LNCAP (cell line): Measurements from ENCODE around the gene RSU1.

Source experiments
- TF ChIP-seq, protein P1 (sequence below): fragments of 450-650 bp; IDR thresholded peaks from 2 replicates; pipeline ENCODE4 v1.5.1; 2017; ENCODE audit warnings: mild to moderate bottlenecking

RSU1 gene

DNA sequence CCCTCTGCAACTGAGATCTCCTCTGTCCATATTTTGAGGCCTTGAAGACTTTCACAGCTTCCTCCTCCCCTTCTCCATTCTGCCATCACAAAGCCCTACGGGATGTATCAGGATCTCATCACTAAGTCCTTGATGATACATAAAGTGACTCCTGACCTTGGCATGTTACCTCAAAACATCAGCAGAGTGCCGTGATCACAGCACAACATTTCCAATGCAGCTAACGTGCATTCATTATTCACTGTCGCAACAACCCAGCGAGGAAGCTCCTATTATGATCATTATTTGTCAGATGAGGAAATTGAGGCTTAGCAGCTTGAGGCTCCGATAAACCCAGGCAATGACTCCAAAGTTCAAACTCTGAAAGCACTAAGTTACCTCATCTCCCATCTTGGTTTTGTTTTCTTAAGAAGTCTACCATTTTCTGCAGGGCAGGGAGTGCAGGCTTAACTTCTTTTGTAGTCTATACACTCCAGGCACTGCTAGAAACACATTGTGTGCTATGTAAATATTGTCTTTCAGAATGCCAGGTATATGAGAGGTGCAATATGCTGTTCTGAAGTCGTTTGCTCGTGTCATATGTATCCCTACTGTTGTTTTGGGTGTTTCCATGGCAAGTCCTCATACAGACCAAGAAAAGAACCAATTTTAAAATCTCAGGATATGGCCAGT, 215.0 kb downstream of the RSU1 start:
- TF ChIP-seq, protein P1, sequence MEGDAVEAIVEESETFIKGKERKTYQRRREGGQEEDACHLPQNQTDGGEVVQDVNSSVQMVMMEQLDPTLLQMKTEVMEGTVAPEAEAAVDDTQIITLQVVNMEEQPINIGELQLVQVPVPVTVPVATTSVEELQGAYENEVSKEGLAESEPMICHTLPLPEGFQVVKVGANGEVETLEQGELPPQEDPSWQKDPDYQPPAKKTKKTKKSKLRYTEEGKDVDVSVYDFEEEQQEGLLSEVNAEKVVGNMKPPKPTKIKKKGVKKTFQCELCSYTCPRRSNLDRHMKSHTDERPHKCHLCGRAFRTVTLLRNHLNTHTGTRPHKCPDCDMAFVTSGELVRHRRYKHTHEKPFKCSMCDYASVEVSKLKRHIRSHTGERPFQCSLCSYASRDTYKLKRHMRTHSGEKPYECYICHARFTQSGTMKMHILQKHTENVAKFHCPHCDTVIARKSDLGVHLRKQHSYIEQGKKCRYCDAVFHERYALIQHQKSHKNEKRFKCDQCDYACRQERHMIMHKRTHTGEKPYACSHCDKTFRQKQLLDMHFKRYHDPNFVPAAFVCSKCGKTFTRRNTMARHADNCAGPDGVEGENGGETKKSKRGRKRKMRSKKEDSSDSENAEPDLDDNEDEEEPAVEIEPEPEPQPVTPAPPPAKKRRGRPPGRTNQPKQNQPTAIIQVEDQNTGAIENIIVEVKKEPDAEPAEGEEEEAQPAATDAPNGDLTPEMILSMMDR: no peak

DNA sequence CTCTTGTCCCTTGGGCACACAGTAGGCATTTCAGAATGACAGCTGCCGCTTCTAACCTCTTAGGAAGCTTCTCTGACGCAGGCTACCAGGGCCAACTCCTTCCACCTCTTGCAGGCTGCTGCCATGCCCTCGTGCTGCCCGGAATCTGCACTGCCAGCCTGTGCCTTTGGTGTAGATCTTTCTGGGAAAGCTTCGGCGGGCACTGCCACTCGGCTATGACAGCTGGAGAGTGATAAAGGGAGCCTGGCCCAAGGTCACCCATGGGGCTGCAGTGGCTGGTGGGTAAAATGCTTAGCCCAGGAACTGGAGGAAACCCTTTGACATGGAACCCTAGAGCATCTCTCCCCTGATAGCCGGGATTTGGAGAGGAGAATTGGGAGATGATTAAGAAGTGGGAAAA, 217.6 kb downstream of the RSU1 start:
- TF ChIP-seq, protein P1: no peak

DNA sequence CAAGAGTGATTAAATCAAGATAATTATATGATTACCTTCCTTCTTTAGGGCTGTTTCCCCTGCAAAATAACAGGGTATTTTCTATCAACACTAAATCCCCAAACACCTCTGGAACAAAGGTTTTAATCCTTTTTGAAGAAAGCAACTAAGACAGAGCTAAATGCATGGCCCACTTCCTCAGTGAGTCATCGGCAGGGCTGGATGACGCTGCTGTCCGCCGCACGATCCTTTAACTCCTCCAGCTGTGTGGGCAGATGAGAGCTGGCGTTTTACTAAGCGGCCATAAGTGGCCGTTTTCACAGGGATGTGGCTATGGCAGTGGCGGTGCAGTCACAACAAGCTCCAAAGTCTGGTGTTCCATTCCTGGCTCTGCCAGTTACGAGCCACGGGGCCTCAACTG, 219.6 kb downstream of the RSU1 start:
- TF ChIP-seq, protein P1: no peak

DNA sequence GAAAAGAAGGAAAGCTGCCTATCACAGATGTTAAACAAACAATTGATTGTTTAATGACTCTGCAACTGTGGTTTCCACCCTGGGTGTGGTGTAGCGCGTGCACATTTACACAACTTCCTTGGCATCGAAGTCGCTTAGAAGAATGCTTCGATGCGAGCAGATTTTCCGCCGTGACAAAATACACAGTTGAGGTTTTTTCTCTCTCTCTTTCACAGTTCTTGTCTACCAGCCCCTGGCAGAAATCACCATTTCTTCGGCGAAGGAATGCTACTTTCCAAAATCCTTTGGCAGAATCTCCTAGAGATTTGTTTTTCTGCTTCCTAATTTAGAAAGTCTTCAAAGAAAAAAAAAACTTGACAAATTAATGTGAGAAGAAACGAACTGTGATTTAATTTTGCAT, 224.8 kb downstream of the RSU1 start:
- TF ChIP-seq, protein P1: no peak

DNA sequence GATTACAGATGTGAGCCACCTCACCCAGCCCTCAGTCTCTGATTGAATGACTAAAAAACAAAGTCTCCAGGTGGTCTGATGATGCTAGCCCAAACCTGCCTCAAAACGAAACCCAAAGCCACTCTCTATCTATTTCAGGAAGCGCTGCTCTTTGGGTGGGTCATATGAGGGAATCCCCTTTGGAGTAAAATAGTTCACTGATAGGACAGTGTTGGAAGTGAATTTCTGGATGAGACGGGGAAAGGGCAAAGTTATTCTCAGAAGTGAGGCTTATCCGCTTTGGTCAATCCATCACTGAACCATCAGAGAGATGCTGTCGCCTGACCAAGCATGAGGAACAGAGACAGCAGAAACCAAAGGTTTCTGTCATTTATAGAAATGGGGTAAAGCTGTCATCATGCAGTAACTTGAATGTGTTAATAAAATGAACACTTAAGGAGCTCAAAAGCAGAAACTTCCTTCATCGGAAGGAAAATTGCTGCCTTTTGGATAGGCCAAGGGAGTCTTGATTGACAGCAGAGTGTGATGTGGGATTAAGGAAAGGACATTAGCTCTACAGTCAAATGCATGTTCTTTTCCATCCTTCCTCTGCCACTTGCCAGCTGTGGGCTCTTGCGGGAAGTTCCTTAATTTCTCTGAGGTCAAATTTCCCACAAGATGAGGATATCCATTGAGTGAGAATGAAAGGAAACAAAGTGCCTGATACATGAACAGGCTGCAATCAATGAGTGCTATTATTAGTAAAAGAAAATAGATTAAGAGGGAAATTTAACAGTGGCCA, 230.7 kb downstream of the RSU1 start:
- TF ChIP-seq, protein P1: no peak

DNA sequence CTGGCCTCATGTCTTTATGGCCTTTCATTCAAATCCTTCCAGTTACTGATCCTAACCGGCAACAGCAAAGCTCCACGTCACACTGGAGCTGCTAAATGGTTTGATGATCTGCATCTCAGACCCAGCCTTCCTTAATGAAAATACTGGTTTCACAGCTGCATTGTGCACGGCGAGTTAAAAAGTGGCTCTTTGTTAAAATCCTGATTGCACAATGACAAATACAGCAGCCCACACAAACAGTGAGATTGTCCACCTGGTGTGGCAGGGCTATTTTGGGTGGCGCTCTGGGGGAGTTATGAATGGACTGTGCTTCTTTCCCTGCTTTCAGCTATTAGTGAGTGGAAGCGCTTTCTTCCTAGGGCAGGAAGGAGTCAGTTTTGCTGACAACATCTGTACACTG, 232.1 kb downstream of the RSU1 start:
- TF ChIP-seq, protein P1: no peak

DNA sequence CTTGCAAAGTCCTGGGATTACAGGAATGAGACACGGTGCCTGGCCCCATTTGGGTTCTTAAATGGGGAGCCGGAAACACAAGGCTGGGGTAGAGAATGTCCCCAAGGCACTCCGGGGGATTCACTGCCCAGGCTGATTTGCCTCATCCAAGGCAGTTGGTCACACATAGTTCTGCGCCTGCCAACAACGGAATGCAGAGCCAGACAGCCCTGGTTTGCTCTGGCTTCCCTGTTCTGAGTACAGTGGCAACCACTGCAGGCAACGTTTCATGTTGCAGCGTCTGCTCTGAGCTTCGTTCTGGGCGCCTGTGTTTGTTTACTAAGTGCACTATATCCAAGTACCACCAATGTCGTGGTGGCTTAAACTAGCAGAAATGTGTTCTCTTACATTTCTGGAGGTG, 233.8 kb downstream of the RSU1 start:
- TF ChIP-seq, protein P1: no peak
